AG09309 (cell line): ENCODE data around the gene CTTNBP2.

ENCODE experiments used
- DNase-seq: peaks from one replicate; pipeline ENCODE4 v3.0.0-alpha.2; 2010; ENCODE audit warnings: low read depth
- H3K4me3 ChIP-seq: 2 replicates; pipeline ENCODE4 v1.5.1; 2011; ENCODE audit warnings: mild to moderate bottlenecking, low read depth, low read length, moderate library complexity; ENCODE audit not compliant: control insufficient read depth
- TF ChIP-seq, protein P1 (sequence below): IDR thresholded peaks from 2 replicates; pipeline ENCODE4 v1.5.1; 2011; ENCODE audit warnings: mild to moderate bottlenecking, low read depth, low read length, inconsistent platforms; ENCODE audit not compliant: insufficient read depth, control insufficient read depth; ENCODE audit errors: missing control alignments

The CTTNBP2 gene

DNA sequence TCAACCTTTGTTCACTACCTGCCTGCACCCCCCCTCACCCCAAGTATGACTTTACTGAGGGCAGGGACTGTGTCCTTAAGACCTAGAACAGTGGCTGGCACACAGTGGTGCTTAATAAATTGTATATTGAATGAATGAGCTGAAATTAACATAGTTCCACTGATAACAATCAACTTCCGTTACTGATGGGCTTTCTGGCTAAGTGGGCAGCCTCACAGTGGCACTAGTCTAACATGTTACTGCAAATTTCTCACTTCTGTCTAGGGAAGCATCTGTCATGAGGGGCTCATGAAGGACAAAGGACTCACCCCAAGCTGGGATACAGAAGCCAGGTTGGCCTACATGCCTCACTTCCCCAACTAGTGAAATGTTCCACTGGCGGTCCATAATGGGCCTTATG is 79.3 kb downstream of the CTTNBP2 start:
- TF ChIP-seq, protein P1, sequence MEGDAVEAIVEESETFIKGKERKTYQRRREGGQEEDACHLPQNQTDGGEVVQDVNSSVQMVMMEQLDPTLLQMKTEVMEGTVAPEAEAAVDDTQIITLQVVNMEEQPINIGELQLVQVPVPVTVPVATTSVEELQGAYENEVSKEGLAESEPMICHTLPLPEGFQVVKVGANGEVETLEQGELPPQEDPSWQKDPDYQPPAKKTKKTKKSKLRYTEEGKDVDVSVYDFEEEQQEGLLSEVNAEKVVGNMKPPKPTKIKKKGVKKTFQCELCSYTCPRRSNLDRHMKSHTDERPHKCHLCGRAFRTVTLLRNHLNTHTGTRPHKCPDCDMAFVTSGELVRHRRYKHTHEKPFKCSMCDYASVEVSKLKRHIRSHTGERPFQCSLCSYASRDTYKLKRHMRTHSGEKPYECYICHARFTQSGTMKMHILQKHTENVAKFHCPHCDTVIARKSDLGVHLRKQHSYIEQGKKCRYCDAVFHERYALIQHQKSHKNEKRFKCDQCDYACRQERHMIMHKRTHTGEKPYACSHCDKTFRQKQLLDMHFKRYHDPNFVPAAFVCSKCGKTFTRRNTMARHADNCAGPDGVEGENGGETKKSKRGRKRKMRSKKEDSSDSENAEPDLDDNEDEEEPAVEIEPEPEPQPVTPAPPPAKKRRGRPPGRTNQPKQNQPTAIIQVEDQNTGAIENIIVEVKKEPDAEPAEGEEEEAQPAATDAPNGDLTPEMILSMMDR: no peak
- no peak overlapping the region for H3K4me3 ChIP-seq
- no peak for DNase-seq

DNA sequence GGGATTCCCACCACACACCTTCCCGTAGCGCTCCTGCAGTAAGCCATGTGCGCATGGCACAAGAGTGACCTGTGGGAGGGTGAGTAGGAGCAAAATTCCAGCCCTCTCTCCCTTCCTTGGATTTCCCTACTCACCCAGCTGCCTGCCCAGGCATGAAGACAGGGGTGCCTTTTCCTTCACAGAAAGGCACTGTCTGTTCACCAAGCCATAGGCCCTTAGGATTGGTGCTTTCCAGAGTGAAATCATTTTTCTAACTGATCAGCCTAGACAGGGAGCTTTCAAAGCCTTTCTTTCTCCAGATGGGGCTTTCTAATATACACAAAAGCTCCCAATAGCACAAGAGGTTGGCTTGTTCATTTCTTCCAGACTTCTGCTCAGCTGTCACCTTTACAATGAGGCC is 79.7 kb downstream of the CTTNBP2 start:
- H3K4me3 ChIP-seq: no peak overlapping the region
- TF ChIP-seq, protein P1: no peak
- no peak for DNase-seq

DNA sequence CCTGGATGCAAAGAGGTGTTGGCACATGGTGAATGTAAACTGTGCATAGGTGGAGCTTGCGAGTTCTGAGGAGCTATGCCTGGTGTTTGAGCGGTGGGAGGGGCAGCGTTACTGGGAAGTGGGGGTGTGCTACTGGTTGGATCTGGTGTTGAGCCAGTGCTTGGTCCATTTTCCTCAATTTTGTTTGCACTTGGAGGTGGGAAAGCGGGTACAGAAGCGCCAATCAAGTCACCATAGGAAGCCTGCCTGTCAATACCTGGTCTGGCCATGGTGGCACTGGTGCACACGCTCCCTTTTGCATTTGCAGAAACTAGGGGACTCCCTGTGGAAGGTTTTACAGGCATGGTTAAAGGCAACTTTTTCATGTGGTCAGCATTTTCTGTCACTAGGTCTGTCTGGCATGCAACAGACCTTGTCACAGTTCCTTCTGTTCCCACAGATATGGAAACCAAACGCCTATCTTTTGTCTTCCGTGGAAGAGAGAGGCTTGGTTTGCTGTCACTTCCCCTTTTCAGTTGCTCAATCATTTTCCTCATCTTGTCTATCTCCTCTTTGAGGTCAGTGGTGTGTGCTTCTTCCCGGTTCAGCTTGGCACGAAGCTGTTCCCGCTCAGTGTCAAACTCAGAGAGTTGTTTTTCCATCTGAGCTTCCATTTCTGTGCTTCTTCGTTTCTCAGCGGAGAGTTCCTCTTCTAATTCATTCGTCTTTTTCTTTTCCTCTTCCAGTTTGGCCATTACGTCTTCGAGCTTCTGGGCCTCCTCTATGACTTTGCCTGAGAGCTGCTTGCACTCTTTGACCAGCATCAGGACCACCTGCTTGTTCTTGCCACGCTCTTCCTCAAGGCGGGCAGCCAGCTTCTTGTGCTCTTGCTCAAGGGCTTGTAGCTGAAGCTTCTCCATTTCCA is 81.1 kb downstream of the CTTNBP2 start:
- H3K4me3 ChIP-seq: no peak overlapping the region
- TF ChIP-seq, protein P1: no peak
- no peak for DNase-seq

DNA sequence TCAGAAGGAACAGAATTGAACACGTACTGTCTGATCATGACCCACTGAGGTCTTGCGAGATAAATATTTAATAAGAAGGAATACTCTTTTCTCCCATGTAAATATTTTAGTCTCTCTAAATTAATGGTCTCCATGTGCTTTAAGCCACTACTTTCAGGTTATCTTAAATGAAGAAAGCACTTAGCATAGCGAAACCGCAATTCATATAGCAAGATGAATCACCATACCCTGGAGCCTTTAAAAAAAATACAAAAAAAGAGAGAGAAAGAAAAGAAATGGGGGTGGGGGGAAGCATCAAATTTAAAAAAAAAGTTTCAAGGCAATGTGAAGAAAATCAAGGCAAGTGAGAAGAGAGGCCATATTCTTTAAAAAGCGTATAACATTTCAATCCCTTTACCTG is 82.5 kb downstream of the CTTNBP2 start:
- TF ChIP-seq, protein P1: no peak
- no peak for DNase-seq
- H3K4me3 ChIP-seq: no peak overlapping the region

DNA sequence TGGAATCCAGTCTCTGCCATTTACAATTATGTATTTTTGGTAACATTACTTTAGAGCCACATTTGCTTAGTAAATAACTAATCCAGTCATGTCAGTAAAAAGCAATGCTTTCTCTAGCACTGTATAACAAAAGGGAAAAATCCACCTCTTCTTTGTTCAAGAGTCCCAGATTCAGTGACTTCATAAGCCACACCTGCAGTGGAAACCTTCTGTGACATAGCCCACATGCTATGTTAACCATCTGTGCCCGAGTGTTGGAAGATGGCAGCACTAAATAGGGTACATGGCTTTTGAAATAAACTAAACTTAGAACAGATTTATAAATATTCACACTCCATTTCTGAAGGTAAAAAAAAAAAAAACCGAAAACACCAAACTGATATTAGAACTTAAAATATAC is 83.0 kb downstream of the CTTNBP2 start:
- no peak for DNase-seq
- TF ChIP-seq, protein P1: no peak

DNA sequence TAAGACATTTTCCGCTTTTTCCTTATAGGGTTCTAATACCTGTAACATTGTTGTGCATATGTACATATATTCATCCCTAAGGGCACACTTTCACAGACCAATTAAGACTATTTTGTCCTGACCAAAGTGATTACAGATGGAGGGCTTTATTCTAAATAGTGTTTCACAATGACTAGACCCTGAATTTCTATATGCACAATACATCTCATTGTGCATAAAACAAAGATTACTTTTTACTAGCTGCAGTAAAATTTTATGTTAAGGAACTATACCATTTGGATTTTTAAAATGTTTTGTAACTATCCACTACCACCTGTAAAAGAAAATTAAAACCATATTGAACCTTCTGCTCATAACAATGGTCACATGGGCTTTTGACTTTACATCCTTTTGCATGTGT is 87.8 kb downstream of the CTTNBP2 start:
- H3K4me3 ChIP-seq: no peak overlapping the region
- TF ChIP-seq, protein P1: no peak
- no peak for DNase-seq

More for the DNA sequence above, 83.0 kb downstream of the CTTNBP2 start:
- H3K4me3 ChIP-seq: no peak overlapping the region
